NCI-H2227 (cell line): ENCODE measurements around the gene PAQR4.
"Not testable (repeated sequence)": the region's sequence is repeated elsewhere in the genome, so short reads cannot be mapped to it uniquely, and the experiment has no call there.

Source experiments
- DNase-seq: peaks from one replicate; lab custom pipeline; 2025; ENCODE audit not compliant: unreplicated experiment; lab: John Stamatoyannopoulos, UW

PAQR4 gene

GRCh38 chr16:2968738-2969544, at the start of gene PAQR4:
PAQR4 (plus strand) TSS chr16:2969348; CDS start chr16:2969675, 327 bp downstream.
- peak; percentile 97 for DNase-seq

- DNase-seq = peak; percentile 80
These were observed 49.5 kb upstream of the PAQR4 start for GRCh38 chr16:2919511-2920255.

- no peak for DNase-seq
These were observed 45.7 kb upstream of the PAQR4 start for GRCh38 chr16:2923481-2923880.

- DNase-seq = no peak
These were observed 44.0 kb upstream of the PAQR4 start for GRCh38 chr16:2924901-2925755.

GRCh38 chr16:2925951-2926649, 43.0 kb upstream of the PAQR4 start:
- no peak for DNase-seq

GRCh38 chr16:2926650-2926999, 42.5 kb upstream of the PAQR4 start:
- no peak for DNase-seq

- DNase-seq = peak; percentile 92
These were observed 42.0 kb upstream of the PAQR4 start for GRCh38 chr16:2927010-2927646.

- not testable (repeated sequence) for DNase-seq
These were observed 41.0 kb upstream of the PAQR4 start for GRCh38 chr16:2928151-2928550.

- no peak for DNase-seq
These were observed 40.4 kb upstream of the PAQR4 start for GRCh38 chr16:2928796-2929195.

- no peak for DNase-seq
These were observed 39.5 kb upstream of the PAQR4 start for GRCh38 chr16:2929693-2930092.

GRCh38 chr16:2930236-2930635, 38.9 kb upstream of the PAQR4 start:
- no peak for DNase-seq

GRCh38 chr16:2931231-2931914, 37.8 kb upstream of the PAQR4 start:
- not testable (repeated sequence) for DNase-seq

GRCh38 chr16:2933136-2933535, 36.0 kb upstream of the PAQR4 start:
- no peak for DNase-seq

- DNase-seq = no peak
These were observed 35.4 kb upstream of the PAQR4 start for GRCh38 chr16:2933701-2934100.

GRCh38 chr16:2934450-2934849, 34.7 kb upstream of the PAQR4 start:
- DNase-seq = no peak

- DNase-seq = no peak
These were observed 32.6 kb upstream of the PAQR4 start for GRCh38 chr16:2936436-2937011.

GRCh38 chr16:2937170-2937569, 32.0 kb upstream of the PAQR4 start:
- no peak for DNase-seq

GRCh38 chr16:2938206-2938605, 30.9 kb upstream of the PAQR4 start:
- DNase-seq = no peak

- DNase-seq = no peak
These were observed 29.2 kb upstream of the PAQR4 start for GRCh38 chr16:2939968-2940367.
